Hepatocyte (in vitro differentiated cells): ENCODE data around the gene ERBB2. TPM values are rescaled to one million over a fixed set of nuclear protein-coding genes. Genes with fewer than 3 reads are reported as not detected.

ENCODE experiments used
- DNase-seq: peaks from one replicate; pipeline ENCODE4 v3.0.0-alpha.2; 2016; ENCODE audit warnings: low spot score
- H2AFZ ChIP-seq: fragments of 200-600 bp; sonication (generic); 2 replicates; pipeline ENCODE4 v1.6.0; 2016; ENCODE audit warnings: antibody characterized with exemption, mild to moderate bottlenecking
- H3K27ac ChIP-seq: fragments of 200-600 bp; sonication (generic); 2 replicates; pipeline ENCODE4 v1.5.1; 2016; ENCODE audit warnings: mild to moderate bottlenecking
- H3K27me3 ChIP-seq: fragments of 200-600 bp; sonication (generic); 2 replicates; pipeline ENCODE4 v1.6.1; 2016
- H3K36me3 ChIP-seq: fragments of 200-600 bp; sonication (generic); replicated peaks from 2 replicates; pipeline ENCODE4 v1.5.1; 2016; ENCODE audit warnings: low read depth; ENCODE audit not compliant: insufficient read depth
- H3K4me1 ChIP-seq: fragments of 200-600 bp; sonication (generic); 2 replicates; pipeline ENCODE4 v1.5.1; 2016; ENCODE audit warnings: mild to moderate bottlenecking, moderate library complexity; ENCODE audit not compliant: insufficient read depth
- H3K4me2 ChIP-seq: fragments of 200-600 bp; sonication (generic); 2 replicates; pipeline ENCODE4 v1.6.0; 2016
- H3K4me3 ChIP-seq: fragments of 200-600 bp; sonication (generic); 2 replicates; pipeline ENCODE4 v1.5.1; 2016; ENCODE audit warnings: mild to moderate bottlenecking
- H3K79me2 ChIP-seq: fragments of 200-600 bp; sonication (generic); 2 replicates; pipeline ENCODE4 v1.6.0; 2017; ENCODE audit warnings: mild to moderate bottlenecking
- H3K9me2 ChIP-seq: fragments of 200-600 bp; sonication (generic); replicated peaks from 2 replicates; pipeline ENCODE4 v1.6.0; 2017; ENCODE audit warnings: mild to moderate bottlenecking; ENCODE audit not compliant: insufficient read depth
- H3K9me3 ChIP-seq: fragments of 200-600 bp; sonication (generic); 2 replicates; pipeline ENCODE4 v1.5.1; 2016; ENCODE audit warnings: low read depth, mild to moderate bottlenecking
- H4K20me1 ChIP-seq: fragments of 200-600 bp; sonication (generic); 2 replicates; pipeline ENCODE4 v1.6.0; 2016; ENCODE audit warnings: mild to moderate bottlenecking; ENCODE audit not compliant: insufficient read depth, poor library complexity, severe bottlenecking
- EZH2 ChIP-seq: fragments of 200-600 bp; sonication (generic); IDR thresholded peaks from 2 replicates; pipeline ENCODE4 v1.6.1; 2016; ENCODE audit warnings: antibody characterized with exemption, mild to moderate bottlenecking, borderline replicate concordance
- EZH2phosphoT487 ChIP-seq: fragments of 200-600 bp; sonication (generic); IDR thresholded peaks from one replicate; pipeline ENCODE4 v1.6.1; 2018; ENCODE audit warnings: antibody characterized with exemption, mild to moderate bottlenecking, low read depth, moderate library complexity; ENCODE audit not compliant: unreplicated experiment, severe bottlenecking
- WGBS: methylation state at CpG from one replicate; pipeline ENCODE4 v1.1.6; 2016; ENCODE audit warnings: low lambda C conversion rate; ENCODE audit errors: missing lambda C conversion rate; 5-methylcytosine and 5-hydroxymethylcytosine counted together
- polyA plus RNA-seq: library from polyadenylated mRNA; unstranded; fragments of >200 nt; fragmentation: Nextera tagmentation; extraction: Ambion mirVana; gene quantifications from 2 replicates; pipeline ENCODE4 v1.2.1, GENCODE V29; 2016
- total RNA-seq: library from RNA; depleted of rRNA; stranded (reverse); fragments of >200 nt; gene quantifications from 2 replicates; pipeline ENCODE4 v1.2.3, GENCODE V29; 2014
- TF ChIP-seq, protein P1 (sequence below): fragments of 200-600 bp; sonication (generic); IDR thresholded peaks from 2 replicates; pipeline ENCODE4 v1.5.1; 2016; ENCODE audit warnings: antibody characterized with exemption, mild to moderate bottlenecking; ENCODE audit not compliant: poor library complexity

ERBB2 gene
- total RNA-seq, result 77.7 and 93.1 TPM in 2 replicates
- 72.9 and 76.4 TPM in 2 replicates for polyA plus RNA-seq

DNA sequence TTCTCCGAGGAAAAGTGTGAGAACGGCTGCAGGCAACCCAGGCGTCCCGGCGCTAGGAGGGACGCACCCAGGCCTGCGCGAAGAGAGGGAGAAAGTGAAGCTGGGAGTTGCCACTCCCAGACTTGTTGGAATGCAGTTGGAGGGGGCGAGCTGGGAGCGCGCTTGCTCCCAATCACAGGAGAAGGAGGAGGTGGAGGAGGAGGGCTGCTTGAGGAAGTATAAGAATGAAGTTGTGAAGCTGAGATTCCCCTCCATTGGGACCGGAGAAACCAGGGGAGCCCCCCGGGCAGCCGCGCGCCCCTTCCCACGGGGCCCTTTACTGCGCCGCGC lies at the start of gene ERBB2:
TSS of gene ERBB2 (plus strand) at position 247 of the 330 bp plus-strand sequence. CDS start 175 bp downstream, outside the sequence.
- WGBS, result 3% methylated on average over 20 of the region's 20 CpGs
- H3K36me3 ChIP-seq, result no peaks in the 10 kb centered on the region
- H3K27ac ChIP-seq, result peak within 1 kb of the TSS; percentile 98
- H3K9me2 ChIP-seq, result no peaks in the 10 kb centered on the region
- H3K4me2 ChIP-seq, result peak within 1 kb of the TSS; percentile 88
- no peaks in the 10 kb centered on the region for H3K27me3 ChIP-seq
- peak within 1 kb of the TSS; percentile 55 for H2AFZ ChIP-seq
- peaks cover 55% of the 10 kb centered on the region for H3K4me1 ChIP-seq
- peak; percentile 88 for DNase-seq
- peaks cover 39% of the 10 kb centered on the region for H4K20me1 ChIP-seq
- no peaks in the 10 kb centered on the region for H3K9me3 ChIP-seq
- TF ChIP-seq EZH2, result no peak
- TF ChIP-seq EZH2phosphoT487, result no peak
- TF ChIP-seq, protein P1, sequence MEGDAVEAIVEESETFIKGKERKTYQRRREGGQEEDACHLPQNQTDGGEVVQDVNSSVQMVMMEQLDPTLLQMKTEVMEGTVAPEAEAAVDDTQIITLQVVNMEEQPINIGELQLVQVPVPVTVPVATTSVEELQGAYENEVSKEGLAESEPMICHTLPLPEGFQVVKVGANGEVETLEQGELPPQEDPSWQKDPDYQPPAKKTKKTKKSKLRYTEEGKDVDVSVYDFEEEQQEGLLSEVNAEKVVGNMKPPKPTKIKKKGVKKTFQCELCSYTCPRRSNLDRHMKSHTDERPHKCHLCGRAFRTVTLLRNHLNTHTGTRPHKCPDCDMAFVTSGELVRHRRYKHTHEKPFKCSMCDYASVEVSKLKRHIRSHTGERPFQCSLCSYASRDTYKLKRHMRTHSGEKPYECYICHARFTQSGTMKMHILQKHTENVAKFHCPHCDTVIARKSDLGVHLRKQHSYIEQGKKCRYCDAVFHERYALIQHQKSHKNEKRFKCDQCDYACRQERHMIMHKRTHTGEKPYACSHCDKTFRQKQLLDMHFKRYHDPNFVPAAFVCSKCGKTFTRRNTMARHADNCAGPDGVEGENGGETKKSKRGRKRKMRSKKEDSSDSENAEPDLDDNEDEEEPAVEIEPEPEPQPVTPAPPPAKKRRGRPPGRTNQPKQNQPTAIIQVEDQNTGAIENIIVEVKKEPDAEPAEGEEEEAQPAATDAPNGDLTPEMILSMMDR, result no peak
- peaks cover 64% of the 10 kb centered on the region for H3K79me2 ChIP-seq
- peak within 1 kb of the TSS; percentile 88 for H3K4me3 ChIP-seq

DNA sequence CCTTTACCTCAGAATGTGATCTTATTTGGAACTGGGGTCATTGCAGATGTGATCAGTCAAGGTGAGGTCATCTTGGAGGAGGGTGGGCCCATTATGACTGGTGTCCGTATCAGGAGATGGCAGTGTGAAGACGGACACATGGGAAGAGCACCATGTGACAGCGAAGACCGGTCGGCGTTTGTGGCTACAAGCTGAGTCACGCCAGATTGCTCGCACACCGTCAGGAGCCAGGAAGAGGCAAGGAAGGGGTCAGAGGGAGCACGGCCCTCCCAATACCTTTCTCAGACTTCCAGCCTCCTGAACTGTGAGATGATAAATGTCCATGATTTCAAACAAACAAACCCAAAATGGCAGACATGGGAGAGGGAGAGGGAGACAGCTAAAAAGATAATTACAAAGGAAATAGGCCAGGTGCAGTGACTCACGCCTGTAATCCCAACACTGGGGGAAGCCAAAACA lies 49.7 kb upstream of the ERBB2 start:
- H3K4me2 ChIP-seq, result no peak overlapping the region
- no peak overlapping the region for H3K4me3 ChIP-seq
- H3K9me3 ChIP-seq, result no peaks in the 10 kb centered on the region
- H3K27me3 ChIP-seq, result no peaks in the 10 kb centered on the region
- H2AFZ ChIP-seq, result no peak overlapping the region
- no peak overlapping the region for H3K27ac ChIP-seq
- H3K36me3 ChIP-seq, result no peaks in the 10 kb centered on the region
- H3K9me2 ChIP-seq, result no peaks in the 10 kb centered on the region
- TF ChIP-seq EZH2phosphoT487 (no peak), EZH2 (no peak)
- TF ChIP-seq, protein P1, result no peak
- WGBS, result 90% methylated on average over 11 of the region's 11 CpGs
- peaks cover 27% of the 10 kb centered on the region for H3K4me1 ChIP-seq
- DNase-seq, result no peak
- peaks cover 67% of the 10 kb centered on the region for H3K79me2 ChIP-seq
- H4K20me1 ChIP-seq, result no peaks in the 10 kb centered on the region

DNA sequence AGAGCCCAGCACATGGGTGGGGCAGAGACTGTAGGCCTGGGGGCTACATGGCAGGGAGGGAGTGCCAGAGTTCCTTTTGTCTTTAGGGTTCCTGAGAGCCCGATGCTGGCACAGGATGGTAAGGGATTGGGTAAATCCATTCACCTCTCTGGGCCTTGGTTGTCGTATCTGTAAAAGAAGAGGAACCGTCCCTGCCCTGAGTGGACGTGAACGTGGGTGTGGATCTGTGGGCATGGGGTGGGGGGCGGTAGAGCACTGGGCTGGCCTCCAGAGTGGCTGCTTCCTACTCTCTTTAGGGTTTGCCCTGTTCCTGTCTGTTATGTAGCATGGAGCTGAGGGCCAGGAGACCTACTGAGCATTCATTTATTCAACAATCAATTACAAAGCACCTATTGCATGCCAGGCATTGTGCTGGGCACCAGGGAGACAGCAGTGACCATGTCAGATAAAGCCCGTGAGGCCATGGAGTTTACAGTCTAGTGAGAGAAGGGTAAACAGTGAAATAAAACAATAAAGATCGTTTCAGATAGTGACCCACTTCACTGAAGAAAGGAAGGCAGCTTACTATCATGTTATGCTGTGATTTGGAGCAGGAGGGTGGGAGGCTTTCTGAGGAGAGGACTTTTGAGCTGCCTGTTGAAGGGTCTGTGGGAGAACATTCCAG lies 47.8 kb upstream of the ERBB2 start:
- Histone ChIP-seq H3K36me3 (no peaks in the 10 kb centered on the region), H4K20me1 (no peaks in the 10 kb centered on the region), H3K27ac (peak overlapping the region; percentile 86), H2AFZ (no peak overlapping the region), H3K9me3 (no peaks in the 10 kb centered on the region), H3K4me3 (no peak overlapping the region), H3K4me1 (peaks cover 27% of the 10 kb centered on the region), H3K27me3 (no peaks in the 10 kb centered on the region), H3K9me2 (no peaks in the 10 kb centered on the region), H3K79me2 (peaks cover 53% of the 10 kb centered on the region), H3K4me2 (peak overlapping the region; percentile 21)
- WGBS, result 71% methylated on average over 8 of the region's 8 CpGs
- DNase-seq, result peak; percentile 40
- TF ChIP-seq, protein P1, result no peak
- TF ChIP-seq EZH2, result no peak
- no peak for TF ChIP-seq EZH2phosphoT487
